Testis (tissue), 2 donors: ENCODE measurements around the gene GRID2.

Experiments
- CTCF ChIP-seq, 3 experiments: fragments of 450-650 bp in 2 of 3; fragments of 200-600 bp in 1 of 3; sonication (generic) in 1 of 3; IDR thresholded peaks; one replicate each; pipeline ENCODE4 v1.5.1; 2016 to 2019; ENCODE audit warnings: antibody characterized with exemption in 3 of 3, mild to moderate bottlenecking in 2 of 3, moderate library complexity in 1 of 3
- POLR2A ChIP-seq: fragments of 450-650 bp; IDR thresholded peaks from one replicate; pipeline ENCODE4 v1.6.1; 2017; ENCODE audit warnings: antibody characterized with exemption, mild to moderate bottlenecking, moderate library complexity

DNA sequence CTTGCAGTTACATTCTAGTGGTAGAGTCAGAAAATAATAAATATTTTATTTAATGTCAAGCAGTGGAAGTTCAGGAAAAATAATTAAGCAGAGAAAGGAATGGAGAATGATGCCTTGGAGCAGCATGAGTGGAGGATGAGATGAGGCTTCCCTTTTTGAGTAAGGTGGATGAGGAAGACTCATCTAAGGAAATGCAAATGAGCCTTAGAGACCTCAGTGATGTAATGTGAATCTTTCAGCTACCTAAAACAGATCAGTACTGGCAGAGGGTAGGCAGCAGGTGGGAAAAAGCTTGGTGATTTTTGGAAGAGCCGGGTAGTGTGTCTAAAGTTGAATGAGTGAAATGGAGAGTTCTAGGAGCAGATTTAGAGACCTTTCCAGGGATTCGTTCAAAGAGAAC lies 118.2 kb downstream of the GRID2 start:
- no peak for TF ChIP-seq POLR2A
- no peak for TF ChIP-seq CTCF (IDR thresholded peaks at IDR 0.05)
